OCI-LY3 (cell line): ENCODE data around the gene ZNF655.
"Not testable (repeated sequence)": the region's sequence is repeated elsewhere in the genome, so short reads cannot be mapped to it uniquely, and the experiment has no call there.

ENCODE experiments used
- H2AFZ ChIP-seq: fragments of 200-600, 300-600 bp; shearing (Covaris generic); 2 replicates; pipeline ENCODE4 v1.6.0; 2014; ENCODE audit warnings: antibody characterized with exemption, low read depth, low read length
- H3K27ac ChIP-seq: fragments of 200-600, 300-600 bp; sonication (generic); 2 replicates; pipeline ENCODE4 v1.5.1; 2014; ENCODE audit warnings: mild to moderate bottlenecking, low read length, moderate library complexity, mixed read lengths
- H3K27me3 ChIP-seq: fragments of 200-600, 300-600 bp; sonication (generic); 2 replicates; pipeline ENCODE4 v1.6.1; 2014; ENCODE audit warnings: low read depth, low read length, mixed read lengths
- H3K36me3 ChIP-seq: fragments of 200-600, 300-600 bp; sonication (generic); replicated peaks from 2 replicates; pipeline ENCODE3; 2014; ENCODE audit warnings: low read depth, low read length, mixed read lengths
- H3K4me1 ChIP-seq: fragments of 300-600, 200-600 bp; sonication (generic); 2 replicates; pipeline ENCODE4 v1.6.1; 2014; ENCODE audit warnings: low read length, mixed read lengths
- H3K4me2 ChIP-seq: fragments of 200-600, 300-600 bp; sonication (generic); 2 replicates; pipeline ENCODE4 v1.6.1; 2014; ENCODE audit warnings: low read length, mixed read lengths
- H3K4me3 ChIP-seq: fragments of 300-600, 200-600 bp; sonication (generic); 2 replicates; pipeline ENCODE4 v1.5.1; 2014; ENCODE audit warnings: antibody characterized with exemption, mild to moderate bottlenecking, low read length, moderate library complexity
- H3K79me2 ChIP-seq: fragments of 300-600, 200-600 bp; shearing (Covaris generic); 2 replicates; pipeline ENCODE4 v1.6.1; 2014; ENCODE audit warnings: mild to moderate bottlenecking, low read length, mixed read lengths
- H3K9ac ChIP-seq: fragments of 300-600, 200-600 bp; shearing (Covaris generic); 2 replicates; pipeline ENCODE4 v1.6.0; 2014; ENCODE audit warnings: mild to moderate bottlenecking, low read length, moderate library complexity
- H3K9me3 ChIP-seq: fragments of 200-600, 300-600 bp; shearing (Covaris generic); 2 replicates; pipeline ENCODE4 v1.6.1; 2014; ENCODE audit warnings: low read length, mixed read lengths; ENCODE audit not compliant: insufficient read depth
- H4K20me1 ChIP-seq: fragments of 200-600, 300-600 bp; sonication (generic); 2 replicates; pipeline ENCODE4 v1.6.1; 2016; ENCODE audit warnings: low read length, mixed read lengths; ENCODE audit not compliant: insufficient read depth
- CTCF ChIP-seq: fragments of 200-600, 300-600 bp; sonication (generic); IDR thresholded peaks from 2 replicates; pipeline ENCODE4 v1.5.1; 2014; ENCODE audit warnings: antibody characterized with exemption, low read length, low read depth
- EZH2phosphoT487 ChIP-seq: fragments of 200-600 bp; shearing (Covaris generic); IDR thresholded peaks from 2 replicates; pipeline ENCODE4 v1.6.1; 2018; ENCODE audit warnings: antibody characterized with exemption, mixed run types, low read depth

Gene ZNF655

GRCh38 chr7:99579956-99580777 lies 21.7 kb downstream of the ZNF655 start:
- Histone ChIP-seq H3K4me2 (peak overlapping the region; percentile 24), H3K4me3 (peak overlapping the region; percentile 43; the same call in 1 of the 2 replicates), H3K79me2 (no peaks in the 10 kb centered on the region), H3K36me3 (no peaks in the 10 kb centered on the region), H3K9ac (no peak overlapping the region), H3K4me1 (no peaks in the 10 kb centered on the region), H3K9me3 (no peaks in the 10 kb centered on the region), H3K27ac (no peak overlapping the region), H4K20me1 (no peaks in the 10 kb centered on the region), H2AFZ (no peak overlapping the region), H3K27me3 (no peaks in the 10 kb centered on the region)
- TF ChIP-seq EZH2phosphoT487 = no peak
- no peak for TF ChIP-seq CTCF

- not testable (repeated sequence) for H3K27me3 ChIP-seq, H3K27ac ChIP-seq, H3K9me3 ChIP-seq, H3K4me1 ChIP-seq, H3K79me2 ChIP-seq, H3K36me3 ChIP-seq, H4K20me1 ChIP-seq, H2AFZ ChIP-seq, H3K9ac ChIP-seq
- peak overlapping the region; percentile 24; the same call in 1 of the 2 replicates for H3K4me2 ChIP-seq
- H3K4me3 ChIP-seq = peak overlapping the region; percentile 43; the same call in 1 of the 2 replicates
These were observed 22.4 kb downstream of the ZNF655 start for GRCh38 chr7:99580778-99581332.

GRCh38 chr7:99588868-99589267 lies 30.4 kb downstream of the ZNF655 start:
- H2AFZ ChIP-seq = no peak overlapping the region
- no peaks in the 10 kb centered on the region for H4K20me1 ChIP-seq
- no peak for TF ChIP-seq EZH2phosphoT487
- no peak for TF ChIP-seq CTCF
- no peaks in the 10 kb centered on the region for H3K36me3 ChIP-seq
- H3K9ac ChIP-seq = no peak overlapping the region
- no peak overlapping the region for H3K4me3 ChIP-seq
- H3K4me2 ChIP-seq = no peak overlapping the region
- no peaks in the 10 kb centered on the region for H3K4me1 ChIP-seq
- H3K27ac ChIP-seq = no peak overlapping the region
- H3K79me2 ChIP-seq = no peaks in the 10 kb centered on the region
- H3K27me3 ChIP-seq = no peaks in the 10 kb centered on the region
- H3K9me3 ChIP-seq = no peaks in the 10 kb centered on the region

GRCh38 chr7:99594948-99595745 lies 36.7 kb downstream of the ZNF655 start:
- no peak overlapping the region for H3K4me3 ChIP-seq
- H3K9me3 ChIP-seq = no peaks in the 10 kb centered on the region

More at GRCh38 chr7:99594948-99595745, 36.7 kb downstream of the ZNF655 start:
- H3K4me1 ChIP-seq = no peaks in the 10 kb centered on the region
- H3K9ac ChIP-seq = no peak overlapping the region
- no peak for TF ChIP-seq EZH2phosphoT487
- TF ChIP-seq CTCF = no peak
- no peak overlapping the region for H2AFZ ChIP-seq
- no peak overlapping the region for H3K27ac ChIP-seq
- no peaks in the 10 kb centered on the region for H3K36me3 ChIP-seq
- H3K4me2 ChIP-seq = no peak overlapping the region
- no peaks in the 10 kb centered on the region for H3K79me2 ChIP-seq
- no peaks in the 10 kb centered on the region; the same call in 1 of the 2 replicates for H3K27me3 ChIP-seq
- no peaks in the 10 kb centered on the region for H4K20me1 ChIP-seq
